Transverse colon (tissue), 4 donors: ENCODE measurements around the gene TEDC1. TPM values are rescaled to one million over a fixed set of nuclear protein-coding genes. Genes with fewer than 3 reads are reported as not detected.

ENCODE experiments used
- DNase-seq: peaks from one replicate; pipeline ENCODE4 v3.0.0-alpha.2; 2019
- H3K27ac ChIP-seq, 4 donors: fragments of 200-600 bp; sonication (generic); 2 replicates each; pipeline ENCODE4 v1.5.1; 2016 to 2018; ENCODE audit warnings: inconsistent platforms in 4 of 4
- H3K27me3 ChIP-seq: fragments of 200-600 bp; sonication (generic); 2 replicates; pipeline ENCODE4 v1.5.1; 2017; ENCODE audit warnings: inconsistent platforms
- H3K36me3 ChIP-seq, 4 donors: fragments of 200-600 bp; sonication (generic); 2 replicates each; pipeline ENCODE4 v1.5.1; 2017 to 2019; ENCODE audit warnings: inconsistent platforms in 4 of 4
- H3K4me1 ChIP-seq, 4 donors: fragments of 200-600 bp; sonication (generic); 2 replicates each; pipeline ENCODE4 v1.5.1; 2017 to 2020; ENCODE audit warnings: inconsistent platforms in 4 of 4
- H3K4me3 ChIP-seq, 4 donors: fragments of 200-600 bp; sonication (generic); 1 replicate in 1 of 4; 2 replicates in 3 of 4; pipeline versions ENCODE4 v1.5.1 to v1.6.1; 2017 to 2019; ENCODE audit warnings: inconsistent platforms in 4 of 4
- H3K9me3 ChIP-seq, 2 donors: fragments of 200-600 bp; sonication (generic); 2 replicates each; pipeline ENCODE4 v1.5.1; 2017 to 2019; ENCODE audit warnings: inconsistent platforms in 2 of 2
- EP300 ChIP-seq: sonication (generic); formaldehyde crosslinking; IDR thresholded peaks from one replicate; pipeline ENCODE4 v1.6.1; 2017; ENCODE audit warnings: antibody characterized with exemption, low read depth
- POLR2A ChIP-seq: fragments of 450-650 bp; IDR thresholded peaks from one replicate; pipeline ENCODE4 v1.6.1; 2016; ENCODE audit warnings: antibody characterized with exemption, mild to moderate bottlenecking, moderate library complexity
- POLR2AphosphoS5 ChIP-seq, 3 donors: sonication (generic); formaldehyde crosslinking; IDR thresholded peaks; one replicate each; pipeline ENCODE4 v1.6.1; 2016; ENCODE audit warnings: antibody characterized with exemption in 3 of 3
- WGBS, 2 donors: methylation state at CpG; one replicate each; pipeline ENCODE4 v1.1.5; 2018; ENCODE audit warnings: low coverage in 1 of 2; 5-methylcytosine and 5-hydroxymethylcytosine counted together
- in situ Hi-C, 4 donors: fragments of 200-750 bp; cut with MboI; loops; one replicate each; pipeline versions ENCODE4 v1.15.0 to v1.15.1; 2017; ENCODE audit warnings: low sequenced_read_pairs in 3 of 4, low pct_ligation_motif_present in 1 of 4, low pct_unique_long_range_greater_than_20kb in 1 of 4
- intact Hi-C: fragments of 100-400 bp; cut with DNase I; formaldehyde crosslinking; loops from one replicate; pipeline ENCODE4 v1.15.1; 2023; ENCODE audit warnings: low total_unique reads
- total RNA-seq, 4 donors: library from RNA; depleted of rRNA; stranded (reverse); fragments of >200 nt; gene quantifications; one replicate each; pipeline ENCODE4 v1.1.0, GENCODE V29; 2016
- TF ChIP-seq, protein P1 (sequence below), 5 experiments: fragments of 200-600 bp in 3 of 5; fragments of 450-650 bp in 2 of 5; sonication (generic) in 3 of 5; IDR thresholded peaks; 1 replicate in 2 of 5; 2 replicates in 3 of 5; pipeline ENCODE4 v1.5.1; 2016 to 2017; ENCODE audit warnings: antibody characterized with exemption in 5 of 5, inconsistent platforms in 3 of 5, mild to moderate bottlenecking in 2 of 5, moderate library complexity in 1 of 5

The TEDC1 gene
- total RNA-seq, 4 donors from 2014 or later: 10.8 to 52.9 (median 29.5) TPM

DNA sequence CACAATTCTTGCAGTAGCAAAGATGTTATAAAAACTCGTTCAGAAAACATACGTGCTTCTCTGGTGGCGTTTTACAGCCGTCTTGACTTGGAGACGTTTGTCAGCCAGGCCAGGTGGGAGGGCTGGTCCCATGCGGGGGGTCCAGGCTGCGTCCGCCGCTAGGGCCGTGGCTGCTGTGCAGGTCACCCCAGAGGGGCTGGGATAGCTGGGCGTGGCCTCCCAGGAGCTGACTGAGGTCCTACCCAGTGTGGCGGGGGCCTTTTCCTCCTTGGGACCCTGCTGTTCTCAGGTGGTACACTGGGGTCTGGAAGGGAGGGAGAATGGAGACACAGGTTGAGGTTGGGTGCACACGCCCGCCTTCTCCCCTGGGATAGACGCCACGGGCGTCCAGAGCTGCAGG, 46.2 kb upstream of the TEDC1 start:
- 88 to 90% methylated on average over 4 to 17 of the region's 17 CpGs for WGBS, 2 donors
- Histone ChIP-seq H3K4me1 (peaks cover 0 to 4% (median 3%) of the 10 kb centered on the region in 4 donors), H3K36me3 (no peaks in the 10 kb centered on the region), H3K9me3 (no peaks in the 10 kb centered on the region), H3K4me3 (no peak overlapping the region), H3K27ac (no peak overlapping the region), H3K27me3 (no peaks in the 10 kb centered on the region)
- in situ Hi-C loops (no loop called here), intact Hi-C loops (loop anchor here (5.0 to 10.0 kb wide), 2 partner anchors 70 to 82 kb away; partner anchors contain the start of gene TMEM121)
- no peak for DNase-seq
- TF ChIP-seq POLR2AphosphoS5 (IDR thresholded peaks at IDR 0.05): no peak
- no peak for TF ChIP-seq EP300

- H3K36me3 ChIP-seq: no peaks in the 10 kb centered on the region
- H3K4me3 ChIP-seq: no peak overlapping the region
- no peak for DNase-seq
- H3K27ac ChIP-seq: no peak overlapping the region
- in situ Hi-C loops: no loop called here
- no peaks in the 10 kb centered on the region for H3K9me3 ChIP-seq
- no peaks in the 10 kb centered on the region for H3K27me3 ChIP-seq
- intact Hi-C loops: loop anchor here (5.0 to 10.0 kb wide), 2 partner anchors 70 to 82 kb away; partner anchors contain the start of gene TMEM121
- 92% methylated on average over 24 of the region's 24 CpGs; no CpG with 5 or more reads in 1 of the 2 donors for WGBS, 2 donors
- H3K4me1 ChIP-seq: peaks cover 0 to 4% (median 3%) of the 10 kb centered on the region in 4 donors
- TF ChIP-seq POLR2A: no peak
- TF ChIP-seq POLR2AphosphoS5 (IDR thresholded peaks at IDR 0.05): no peak
- no peak for TF ChIP-seq EP300
- TF ChIP-seq, protein P1, sequence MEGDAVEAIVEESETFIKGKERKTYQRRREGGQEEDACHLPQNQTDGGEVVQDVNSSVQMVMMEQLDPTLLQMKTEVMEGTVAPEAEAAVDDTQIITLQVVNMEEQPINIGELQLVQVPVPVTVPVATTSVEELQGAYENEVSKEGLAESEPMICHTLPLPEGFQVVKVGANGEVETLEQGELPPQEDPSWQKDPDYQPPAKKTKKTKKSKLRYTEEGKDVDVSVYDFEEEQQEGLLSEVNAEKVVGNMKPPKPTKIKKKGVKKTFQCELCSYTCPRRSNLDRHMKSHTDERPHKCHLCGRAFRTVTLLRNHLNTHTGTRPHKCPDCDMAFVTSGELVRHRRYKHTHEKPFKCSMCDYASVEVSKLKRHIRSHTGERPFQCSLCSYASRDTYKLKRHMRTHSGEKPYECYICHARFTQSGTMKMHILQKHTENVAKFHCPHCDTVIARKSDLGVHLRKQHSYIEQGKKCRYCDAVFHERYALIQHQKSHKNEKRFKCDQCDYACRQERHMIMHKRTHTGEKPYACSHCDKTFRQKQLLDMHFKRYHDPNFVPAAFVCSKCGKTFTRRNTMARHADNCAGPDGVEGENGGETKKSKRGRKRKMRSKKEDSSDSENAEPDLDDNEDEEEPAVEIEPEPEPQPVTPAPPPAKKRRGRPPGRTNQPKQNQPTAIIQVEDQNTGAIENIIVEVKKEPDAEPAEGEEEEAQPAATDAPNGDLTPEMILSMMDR (IDR thresholded peaks at IDR 0.05): no peak
Observed at GRCh38 chr14:105445290-105445689, 45.8 kb upstream of the TEDC1 start.

GRCh38 chr14:105445901-105446845, 44.9 kb upstream of the TEDC1 start:
- Histone ChIP-seq H3K9me3 (no peaks in the 10 kb centered on the region), H3K4me3 (no peak overlapping the region), H3K36me3 (peaks cover 0 to 3% (median 0%) of the 10 kb centered on the region in 4 donors), H3K27me3 (no peaks in the 10 kb centered on the region), H3K4me1 (peaks cover 0 to 4% (median 3%) of the 10 kb centered on the region in 4 donors), H3K27ac (no peak overlapping the region)
- intact Hi-C loops (loop anchor here (5.0 to 10.0 kb wide), 2 partner anchors 71 to 81 kb away; partner anchors contain the start of gene TMEM121), in situ Hi-C loops (no loop called here)
- 87 to 100% methylated on average over 2 to 23 of the region's 26 CpGs for WGBS, 2 donors
- DNase-seq: no peak
- TF ChIP-seq, protein P1 (IDR thresholded peaks at IDR 0.05): no peak
- TF ChIP-seq POLR2AphosphoS5 (IDR thresholded peaks at IDR 0.05) (no peak), EP300 (no peak), POLR2A (no peak)

DNA sequence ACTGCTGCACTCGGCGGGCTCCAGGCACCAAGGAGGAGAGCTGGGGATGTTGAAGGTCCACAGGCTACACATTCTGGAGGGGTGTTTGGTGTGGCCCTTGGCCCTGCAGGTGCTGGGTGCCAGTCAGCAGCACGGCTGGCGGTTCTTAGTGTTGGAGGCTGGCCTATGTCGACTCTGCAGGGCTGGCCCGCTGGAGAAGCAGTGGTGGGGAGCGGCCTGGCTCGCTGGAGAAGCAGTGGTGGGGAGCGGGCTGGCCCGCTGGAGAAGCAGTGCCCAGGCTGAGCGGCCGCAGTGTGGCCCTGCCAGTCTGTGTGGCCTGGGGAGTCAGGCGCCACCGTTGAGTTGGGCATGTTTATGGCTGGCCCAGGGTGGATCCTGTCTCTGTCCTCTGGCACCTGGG, 44.1 kb upstream of the TEDC1 start:
- no peaks in the 10 kb centered on the region for H3K27me3 ChIP-seq
- in situ Hi-C loops (no loop called here), intact Hi-C loops (loop anchor here (5.0 to 10.0 kb wide), 2 partner anchors 72 to 80 kb away; partner anchors contain the start of gene TMEM121)
- peaks cover 0 to 4% (median 3%) of the 10 kb centered on the region in 4 donors for H3K4me1 ChIP-seq
- H3K36me3 ChIP-seq: peaks cover 0 to 3% (median 0%) of the 10 kb centered on the region in 4 donors
- no peaks in the 10 kb centered on the region for H3K9me3 ChIP-seq
- H3K4me3 ChIP-seq: no peak overlapping the region
- H3K27ac ChIP-seq: no peak overlapping the region
- DNase-seq: no peak
- 81% methylated on average over 14 of the region's 14 CpGs; no CpG with 5 or more reads in 1 of the 2 donors for WGBS, 2 donors
- no peak for TF ChIP-seq EP300
- TF ChIP-seq, protein P1 (IDR thresholded peaks at IDR 0.05): no peak
- no peak for TF ChIP-seq POLR2AphosphoS5 (IDR thresholded peaks at IDR 0.05)
- no peak for TF ChIP-seq POLR2A
